Activated T-helper 17 cell treated with anti-CD3 and anti-CD28 coated beads, Interleukin-2, amount 50 U/mL, for 72 hours (primary cell): Measurements from ENCODE around the gene CIART. TPM values are rescaled to one million over a fixed set of nuclear protein-coding genes. Genes with fewer than 3 reads are reported as not detected.
"Not testable (repeated sequence)": the region's sequence is repeated elsewhere in the genome, so short reads cannot be mapped to it uniquely, and the experiment has no call there.

Experiments
- ATAC-seq: fragments of 150-1000 bp; cut with Tn5 transposase; replicated peaks from 2 replicates; pipeline ENCODE4 v1.10.0; 2021; ENCODE audit warnings: mild to moderate bottlenecking, moderate library complexity
- H3K27ac Mint-ChIP-seq: one replicate; pipeline ENCODE4 v1.8.0; 2022; ENCODE audit warnings: mixed read lengths
- H3K27me3 Mint-ChIP-seq: one replicate; pipeline ENCODE4 v1.8.0; 2022; ENCODE audit warnings: mixed read lengths
- H3K36me3 Mint-ChIP-seq: one replicate; pipeline ENCODE4 v1.8.0; 2022; ENCODE audit warnings: low read depth, mild to moderate bottlenecking, mixed read lengths
- H3K4me1 Mint-ChIP-seq: one replicate; pipeline ENCODE4 v1.8.0; 2022; ENCODE audit warnings: mixed read lengths
- H3K4me3 Mint-ChIP-seq: one replicate; pipeline ENCODE4 v1.8.0; 2022; ENCODE audit warnings: mild to moderate bottlenecking, mixed read lengths
- H3K9me3 Mint-ChIP-seq: one replicate; pipeline ENCODE4 v1.8.0; 2022; ENCODE audit warnings: mixed read lengths
- total RNA-seq, 2 donors: library from RNA; stranded (reverse); gene quantifications; one replicate each; pipeline ENCODE4 v1.2.3, GENCODE V29; 2022

CIART gene, protein sequence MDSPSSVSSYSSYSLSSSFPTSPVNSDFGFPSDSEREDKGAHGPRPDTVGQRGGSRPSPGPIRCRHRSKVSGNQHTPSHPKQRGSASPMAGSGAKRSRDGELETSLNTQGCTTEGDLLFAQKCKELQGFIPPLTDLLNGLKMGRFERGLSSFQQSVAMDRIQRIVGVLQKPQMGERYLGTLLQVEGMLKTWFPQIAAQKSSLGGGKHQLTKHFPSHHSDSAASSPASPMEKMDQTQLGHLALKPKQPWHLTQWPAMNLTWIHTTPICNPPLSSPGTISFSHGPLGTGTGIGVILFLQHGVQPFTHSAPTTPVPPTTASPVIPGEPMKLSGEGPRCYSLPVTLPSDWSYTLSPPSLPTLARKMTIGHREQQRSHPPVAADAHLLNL
- 10 to 100 TPM in 1 of 2 donors, 1 to 10 TPM in 1; 3.7 to 12.4 TPM for total RNA-seq

DNA sequence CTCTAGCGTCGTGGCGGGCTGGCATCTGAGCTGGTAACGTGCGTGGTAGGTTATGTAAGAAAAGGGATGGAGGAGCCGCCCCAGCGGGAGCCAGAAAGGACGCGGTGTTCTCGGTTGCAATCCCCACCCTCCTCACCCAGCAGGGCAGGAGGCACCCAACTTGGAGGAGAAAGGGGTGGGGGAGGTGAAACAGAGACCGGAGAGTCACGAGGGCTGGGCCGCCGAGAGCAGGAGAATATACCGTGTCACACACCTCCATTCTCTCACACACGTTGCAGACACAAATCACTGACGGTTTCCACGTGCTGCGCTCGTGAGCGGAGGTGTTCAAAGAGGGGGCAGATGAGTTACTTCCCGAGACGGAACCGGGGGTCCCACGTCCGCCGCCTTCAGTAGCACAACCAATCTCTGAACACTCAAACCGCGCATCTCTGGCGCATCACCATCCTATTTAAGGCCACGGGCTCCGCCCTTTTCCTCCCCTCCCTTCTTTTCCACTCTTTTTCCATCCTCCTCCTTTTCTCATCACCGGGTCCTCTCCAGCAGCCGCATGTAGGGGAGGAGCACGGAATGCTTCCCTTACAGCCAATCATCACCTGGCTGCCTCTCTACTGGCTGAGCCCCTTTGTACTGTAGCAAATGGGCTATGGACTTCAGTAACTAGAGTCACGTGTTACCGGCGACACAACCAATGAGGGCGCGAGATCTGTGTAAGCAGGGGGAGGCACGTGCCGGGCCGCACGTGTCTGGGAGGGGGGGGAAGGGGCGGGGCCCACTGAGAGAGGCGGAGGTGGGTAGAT is at the start of gene CIART:
TSS of gene CIART (plus strand) at position 797 of the 800 bp plus-strand sequence. CDS start 714 bp downstream, outside the sequence.
- Mint-ChIP-seq H3K36me3 (peaks cover 22% of the 10 kb centered on the region), H3K27ac (peak within 1 kb of the TSS; percentile 80), H3K4me3 (peak within 1 kb of the TSS; percentile 88), H3K27me3 (no peaks in the 10 kb centered on the region), H3K4me1 (peaks cover 23% of the 10 kb centered on the region), H3K9me3 (peaks cover 4% of the 10 kb centered on the region)
- ATAC-seq, result peak; percentile 96

DNA sequence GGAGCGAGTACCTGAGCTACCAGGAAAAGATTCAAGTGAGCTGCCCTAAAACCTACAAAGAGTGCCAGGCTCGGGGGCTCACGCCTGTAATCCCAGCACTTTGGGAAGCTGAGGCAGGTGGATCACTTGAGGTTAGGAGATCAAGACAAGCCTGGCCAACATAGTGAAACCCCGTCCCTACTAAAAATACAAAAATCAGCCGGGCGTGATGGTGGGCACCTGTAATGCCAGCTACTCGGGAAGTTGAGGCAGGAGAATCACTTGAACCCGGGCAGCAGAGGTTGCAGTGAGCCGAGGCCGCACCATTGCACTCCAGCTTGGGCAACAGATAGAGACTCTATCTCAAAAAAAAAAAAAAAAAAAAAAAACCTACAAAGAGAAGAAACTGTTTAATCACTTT is 49.4 kb upstream of the CIART start:
- not testable (repeated sequence) for H3K4me3 Mint-ChIP-seq, ATAC-seq, H3K4me1 Mint-ChIP-seq, H3K9me3 Mint-ChIP-seq, H3K27me3 Mint-ChIP-seq, H3K27ac Mint-ChIP-seq
- peaks cover 69% of the 10 kb centered on the region for H3K36me3 Mint-ChIP-seq

DNA sequence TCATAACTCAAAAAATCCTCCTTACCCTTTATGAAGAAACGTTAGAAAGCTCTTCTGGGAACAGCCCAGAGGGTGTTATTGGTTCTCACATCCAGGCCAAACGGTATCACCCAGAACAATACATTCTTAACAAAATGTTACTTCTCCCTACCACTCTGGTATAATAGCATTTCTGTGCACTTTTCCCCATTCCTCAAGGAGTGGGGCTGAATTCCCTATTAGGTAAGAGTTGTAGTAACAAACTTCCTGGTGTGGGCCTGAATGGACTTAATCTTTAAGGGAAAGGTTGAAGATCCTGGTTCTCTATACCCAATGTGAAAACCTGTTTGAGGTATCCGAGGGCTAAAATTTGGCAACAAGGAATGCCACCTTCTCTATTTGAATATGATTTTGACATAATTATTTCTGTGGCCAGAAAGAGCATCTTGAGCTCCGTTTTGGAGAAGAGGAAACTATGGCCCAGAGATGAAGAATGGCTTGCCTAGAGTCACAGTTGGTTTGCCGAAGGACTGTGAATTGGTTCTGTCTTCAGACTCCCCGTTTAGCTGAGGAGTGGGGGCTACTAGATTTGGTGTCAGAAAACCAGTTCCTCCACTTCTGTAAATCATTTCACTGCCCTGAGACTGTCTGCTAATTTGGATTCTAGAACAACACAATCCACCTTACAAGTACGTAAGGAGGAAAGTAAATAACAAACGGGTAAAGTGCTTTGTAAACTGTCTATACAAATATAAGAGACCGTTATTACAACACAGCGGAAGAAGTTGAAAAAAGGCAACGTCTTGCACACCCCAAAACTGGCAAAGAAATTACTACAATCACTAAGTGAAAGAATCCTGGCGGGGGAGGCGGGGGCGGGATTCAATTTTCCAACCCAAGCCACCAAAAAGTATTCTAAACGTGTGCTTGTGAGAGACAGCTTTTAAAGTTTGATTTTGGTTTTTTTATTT is 48.7 kb upstream of the CIART start:
- ATAC-seq, result no peak
- Mint-ChIP-seq H3K27ac (no peak overlapping the region), H3K27me3 (no peaks in the 10 kb centered on the region)

DNA sequence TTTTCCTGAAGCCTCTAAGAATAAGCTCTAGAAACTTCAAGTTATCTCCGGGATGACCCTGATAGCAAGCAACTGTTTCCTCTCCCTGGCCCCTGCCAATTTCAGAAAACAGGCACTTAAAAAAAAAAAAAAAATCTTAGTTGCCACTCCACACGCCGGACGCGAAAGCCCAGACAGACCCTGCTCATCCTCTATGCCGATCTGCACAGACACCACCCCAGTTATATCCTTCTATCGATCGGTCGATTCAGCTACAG is 48.1 kb upstream of the CIART start:
- Mint-ChIP-seq H3K9me3 (no peaks in the 10 kb centered on the region), H3K36me3 (peaks cover 55% of the 10 kb centered on the region), H3K4me1 (peaks cover 5% of the 10 kb centered on the region), H3K27me3 (no peaks in the 10 kb centered on the region), H3K4me3 (no peak overlapping the region), H3K27ac (no peak overlapping the region)
- no peak for ATAC-seq

More for the DNA sequence above, 48.7 kb upstream of the CIART start:
- Mint-ChIP-seq H3K9me3 (no peaks in the 10 kb centered on the region), H3K4me3 (no peak overlapping the region), H3K36me3 (peaks cover 61% of the 10 kb centered on the region), H3K4me1 (peaks cover 5% of the 10 kb centered on the region)

DNA sequence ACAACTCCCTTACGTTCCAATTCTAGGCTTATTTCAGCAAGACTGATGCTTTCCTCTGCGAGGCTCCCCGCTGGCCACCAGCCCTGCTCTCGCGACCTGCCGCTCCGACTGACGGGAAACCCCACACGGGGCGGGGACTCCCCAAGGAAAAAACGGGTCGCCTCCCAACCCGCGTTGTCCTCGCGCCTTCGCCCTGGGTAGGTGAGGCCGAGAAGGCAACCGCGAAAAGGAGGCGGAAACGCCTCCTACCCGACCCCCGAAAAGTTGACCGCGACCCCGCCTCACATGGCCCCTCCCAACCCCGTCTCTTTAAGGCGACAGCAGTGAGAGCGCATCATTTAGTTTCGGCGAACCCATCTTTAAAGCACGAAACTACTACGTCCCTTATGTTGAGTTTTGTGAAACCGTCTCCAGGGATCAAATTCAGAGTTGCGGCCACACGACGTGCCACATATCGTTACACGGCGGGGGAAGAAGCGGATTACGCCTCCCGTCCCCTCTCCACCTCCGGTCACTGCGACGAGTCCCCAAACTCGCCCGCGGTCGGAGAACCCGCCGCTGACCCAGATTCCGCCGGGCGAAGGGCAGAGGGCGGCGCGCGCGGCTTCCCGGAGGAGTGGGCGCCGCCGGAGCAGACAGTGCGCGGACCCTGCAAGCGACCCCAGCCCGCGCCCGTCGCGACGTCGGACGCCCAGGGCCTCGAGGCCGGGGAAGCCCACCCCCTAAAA is 47.6 kb upstream of the CIART start:
- no peak overlapping the region for H3K27ac Mint-ChIP-seq
- no peaks in the 10 kb centered on the region for H3K27me3 Mint-ChIP-seq
- H3K4me3 Mint-ChIP-seq, result no peak overlapping the region
- H3K9me3 Mint-ChIP-seq, result no peaks in the 10 kb centered on the region
- peaks cover 5% of the 10 kb centered on the region for H3K4me1 Mint-ChIP-seq
- ATAC-seq, result peak; percentile 67
- peaks cover 51% of the 10 kb centered on the region for H3K36me3 Mint-ChIP-seq

DNA sequence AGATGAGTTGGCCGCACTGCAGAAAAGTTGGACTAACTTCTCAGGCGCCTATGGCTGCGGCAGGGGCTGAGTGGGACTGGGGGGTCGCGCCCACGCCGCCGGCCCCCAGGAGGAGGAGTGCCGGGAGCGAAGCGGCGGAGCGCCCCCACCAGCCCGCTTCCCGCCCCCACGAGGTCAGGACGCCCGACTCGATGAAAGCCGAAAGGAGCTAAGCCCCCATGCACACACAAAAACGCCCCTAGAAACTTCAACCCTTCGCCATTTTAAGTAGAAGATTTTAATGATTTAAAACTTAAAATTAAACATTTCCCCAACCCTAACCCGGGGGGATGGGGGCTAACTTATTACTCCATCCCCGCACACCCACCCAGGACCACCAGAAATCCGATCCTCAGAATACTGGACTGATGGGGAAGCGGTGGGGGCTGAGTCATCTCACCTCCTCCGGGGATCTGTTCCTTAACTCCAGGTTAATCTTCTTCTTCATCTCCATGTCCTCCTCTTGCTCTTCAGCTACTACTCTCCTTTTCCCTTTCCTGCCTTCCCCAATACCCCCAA is 47.0 kb upstream of the CIART start:
- peak; percentile 4 for ATAC-seq
- Mint-ChIP-seq H3K27me3 (no peaks in the 10 kb centered on the region), H3K36me3 (peaks cover 44% of the 10 kb centered on the region), H3K4me3 (no peak overlapping the region), H3K4me1 (peaks cover 5% of the 10 kb centered on the region), H3K27ac (no peak overlapping the region), H3K9me3 (no peaks in the 10 kb centered on the region)

DNA sequence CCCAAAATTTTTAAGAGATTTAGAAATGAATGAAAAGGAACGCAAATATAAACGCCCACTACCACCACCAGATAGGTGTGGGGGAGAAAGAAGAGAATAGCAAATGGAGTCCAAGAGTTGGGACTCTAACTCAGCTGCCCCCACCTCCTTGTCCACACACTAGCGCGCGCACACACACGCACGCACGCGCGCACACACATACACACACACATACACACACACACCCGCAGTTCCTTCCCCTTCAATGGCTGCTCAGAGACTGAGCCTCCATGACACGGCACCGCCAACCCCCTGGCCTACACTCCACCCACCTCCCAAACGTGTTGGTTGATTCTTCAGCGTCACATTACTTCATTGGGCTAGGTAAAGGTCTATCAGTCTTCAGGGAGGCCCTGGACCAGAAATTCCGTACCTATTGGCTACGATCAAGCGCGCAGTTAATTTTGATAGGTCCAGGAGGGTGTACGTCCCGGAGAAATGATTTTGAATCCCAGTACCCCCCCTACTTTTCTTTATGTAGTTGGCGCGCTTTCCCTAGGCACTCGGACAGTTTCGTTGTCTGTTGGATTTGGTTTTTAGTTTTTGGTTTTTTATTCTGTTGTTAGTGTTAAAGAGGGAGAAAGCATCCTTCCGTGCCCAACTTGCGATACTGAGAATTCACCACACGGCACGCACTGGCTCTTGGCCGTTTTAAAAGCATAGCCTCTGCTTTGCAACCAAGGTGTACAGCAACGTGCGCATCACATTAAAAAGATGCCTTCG is 46.3 kb upstream of the CIART start, which contains the start of gene ANP32E:
TSS of gene ANP32E (minus strand) at position 261 of the 762 bp plus-strand sequence. CDS start 326 bp downstream, outside the sequence.
- Mint-ChIP-seq H3K27ac (no peak within 1 kb of the TSS), H3K9me3 (no peaks in the 10 kb centered on the region), H3K36me3 (peaks cover 37% of the 10 kb centered on the region), H3K27me3 (no peaks in the 10 kb centered on the region), H3K4me3 (no peak within 1 kb of the TSS), H3K4me1 (peaks cover 5% of the 10 kb centered on the region)
- ATAC-seq, result peak; percentile 88

DNA sequence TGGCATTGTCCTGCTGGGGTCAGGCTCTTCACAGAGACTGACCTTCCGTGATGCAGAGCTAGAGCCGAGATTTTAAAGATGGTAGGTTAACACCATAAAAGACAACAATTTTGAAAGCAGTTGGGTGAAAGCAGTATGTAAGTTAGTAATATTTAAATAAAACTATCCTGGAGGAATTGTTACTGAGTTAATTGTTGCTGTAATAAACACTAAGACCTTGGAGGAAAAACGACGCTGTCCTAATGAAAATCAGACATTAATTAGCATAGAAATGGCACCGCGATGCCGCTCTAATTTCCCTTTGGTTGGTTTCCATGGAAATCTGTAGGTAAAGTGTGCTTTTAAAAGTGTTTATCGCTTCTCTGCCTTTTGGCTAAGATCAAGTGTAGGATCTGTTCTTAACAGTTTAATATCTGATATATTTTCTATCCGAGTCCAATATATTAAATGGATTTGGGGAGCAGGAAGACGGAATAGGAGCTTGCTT is 45.7 kb upstream of the CIART start:
- Mint-ChIP-seq H3K27me3 (no peaks in the 10 kb centered on the region), H3K27ac (no peak overlapping the region), H3K9me3 (no peaks in the 10 kb centered on the region), H3K4me3 (no peak overlapping the region), H3K36me3 (peaks cover 31% of the 10 kb centered on the region), H3K4me1 (peaks cover 5% of the 10 kb centered on the region)
- no peak for ATAC-seq

DNA sequence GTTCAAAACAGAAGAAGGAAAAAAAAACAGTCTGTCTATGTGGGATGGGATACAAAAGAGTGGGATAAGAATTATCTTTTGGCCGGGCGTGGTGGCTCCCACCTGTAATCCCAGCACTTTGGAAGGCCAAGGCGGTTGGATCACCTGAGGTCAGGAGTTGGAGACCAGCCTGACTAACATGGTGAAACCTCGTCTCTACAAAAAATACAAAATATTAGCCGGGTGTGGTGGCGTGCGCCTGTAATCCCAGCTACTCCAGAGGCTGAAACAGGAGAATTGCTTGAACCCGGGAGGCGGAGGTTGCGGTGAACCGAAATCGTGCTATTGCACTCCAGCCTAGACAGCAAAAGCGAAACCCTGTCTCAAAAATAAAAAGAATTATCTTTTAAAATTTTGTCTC is 45.2 kb upstream of the CIART start:
- H3K27ac Mint-ChIP-seq, H3K4me3 Mint-ChIP-seq, H3K4me1 Mint-ChIP-seq, H3K27me3 Mint-ChIP-seq, H3K9me3 Mint-ChIP-seq, ATAC-seq: not testable (repeated sequence)
- H3K36me3 Mint-ChIP-seq, result peaks cover 27% of the 10 kb centered on the region

DNA sequence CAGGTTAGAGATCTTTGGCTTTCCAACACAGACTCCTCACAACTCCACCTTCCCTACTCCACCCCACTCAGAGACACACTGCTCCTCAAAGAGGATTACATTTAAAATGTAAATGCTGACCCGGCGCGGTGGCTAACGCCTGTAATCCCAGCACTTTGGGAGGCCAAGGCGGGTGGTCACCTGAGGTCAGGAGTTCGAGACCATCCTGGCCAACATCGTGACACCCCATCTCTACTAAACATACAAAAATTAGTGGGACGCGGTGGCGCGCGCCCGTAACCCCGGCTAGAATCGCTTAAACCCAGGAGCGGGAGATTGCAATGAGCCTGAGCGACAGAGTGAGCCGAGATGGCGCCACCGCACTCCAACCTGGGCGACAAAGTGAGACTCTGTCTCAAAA is 44.6 kb upstream of the CIART start:
- H3K4me3 Mint-ChIP-seq, result no peak overlapping the region
- no peak overlapping the region for H3K27ac Mint-ChIP-seq
- peaks cover 5% of the 10 kb centered on the region for H3K4me1 Mint-ChIP-seq
- H3K27me3 Mint-ChIP-seq, result no peaks in the 10 kb centered on the region
- ATAC-seq, result no peak
- H3K36me3 Mint-ChIP-seq, result peaks cover 24% of the 10 kb centered on the region
- no peaks in the 10 kb centered on the region for H3K9me3 Mint-ChIP-seq

DNA sequence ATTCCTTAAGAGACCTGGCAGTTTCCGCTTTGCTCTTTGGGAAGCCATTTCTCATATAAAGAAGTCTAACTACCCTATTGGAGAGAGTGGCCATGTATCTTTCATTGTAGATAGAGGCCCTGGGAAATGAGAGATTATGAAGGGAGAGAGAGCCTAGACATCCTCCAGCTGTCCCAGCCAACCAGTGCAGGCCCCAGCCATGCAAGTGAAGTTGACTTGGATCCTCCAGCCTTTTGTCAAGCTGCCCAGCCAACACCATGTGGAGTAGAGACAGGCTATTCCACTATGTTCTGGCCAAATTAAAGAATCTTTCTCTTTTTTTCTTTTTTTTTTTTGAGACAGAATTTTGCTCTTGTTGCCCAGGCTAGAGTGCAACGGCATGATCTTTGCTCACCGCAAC is 39.4 kb upstream of the CIART start:
- no peaks in the 10 kb centered on the region for H3K36me3 Mint-ChIP-seq
- H3K4me1 Mint-ChIP-seq, result no peaks in the 10 kb centered on the region
- no peak overlapping the region for H3K4me3 Mint-ChIP-seq
- H3K9me3 Mint-ChIP-seq, result no peaks in the 10 kb centered on the region
- ATAC-seq, result no peak
- H3K27ac Mint-ChIP-seq, result no peak overlapping the region
- H3K27me3 Mint-ChIP-seq, result no peaks in the 10 kb centered on the region

DNA sequence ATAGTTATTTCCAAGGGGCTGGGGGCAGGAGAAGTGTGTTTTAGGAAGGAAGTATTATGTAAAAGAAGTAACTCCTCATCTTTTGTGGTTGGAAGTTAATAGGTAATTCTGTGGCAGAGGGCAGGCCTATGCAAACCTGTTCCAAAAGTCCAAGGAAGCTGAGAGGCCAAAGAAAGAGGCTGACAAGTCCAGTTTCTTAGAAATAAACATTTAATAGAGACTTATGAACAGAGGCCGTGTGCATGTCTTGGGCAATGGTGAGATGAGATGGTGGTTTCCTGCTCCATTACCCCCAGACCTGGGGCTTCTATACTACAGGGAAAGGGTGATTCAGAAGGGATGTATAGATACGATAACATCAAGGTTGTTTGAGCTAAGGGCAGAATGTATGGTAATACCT is 32.4 kb upstream of the CIART start:
- Mint-ChIP-seq H3K4me3 (no peak overlapping the region), H3K27me3 (peaks cover 4% of the 10 kb centered on the region), H3K9me3 (no peaks in the 10 kb centered on the region), H3K27ac (no peak overlapping the region), H3K36me3 (no peaks in the 10 kb centered on the region), H3K4me1 (no peaks in the 10 kb centered on the region)
- ATAC-seq, result no peak

DNA sequence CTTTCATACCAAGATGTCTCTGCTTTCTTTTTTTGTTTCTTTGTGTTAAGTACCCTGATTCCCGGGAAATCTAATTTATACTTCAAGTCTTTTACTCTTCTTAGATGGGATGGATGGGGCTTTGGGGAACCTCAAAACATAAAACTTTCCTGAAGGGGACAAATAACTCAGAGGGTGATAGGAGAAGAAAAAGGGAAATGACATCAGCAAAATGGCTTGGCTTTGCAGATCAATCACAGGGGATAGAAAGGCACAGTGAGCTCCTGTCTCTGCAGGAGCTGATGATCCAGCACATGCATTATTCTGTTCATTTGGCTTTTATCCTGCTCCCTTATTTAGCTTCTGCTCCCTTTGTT is 26.2 kb upstream of the CIART start:
- H3K9me3 Mint-ChIP-seq, result no peaks in the 10 kb centered on the region
- peaks cover 12% of the 10 kb centered on the region for H3K4me1 Mint-ChIP-seq
- peak overlapping the region; percentile 81 for H3K4me3 Mint-ChIP-seq
- no peak for ATAC-seq
- no peaks in the 10 kb centered on the region for H3K36me3 Mint-ChIP-seq
- H3K27ac Mint-ChIP-seq, result peak overlapping the region; percentile 82
- H3K27me3 Mint-ChIP-seq, result peaks cover 26% of the 10 kb centered on the region
